OCI-LY3 (cell line): ENCODE data around the gene VSIG10L.

Source experiments
- H2AFZ ChIP-seq: fragments of 200-600, 300-600 bp; shearing (Covaris generic); 2 replicates; pipeline ENCODE4 v1.6.0; 2014; ENCODE audit warnings: antibody characterized with exemption, low read depth, low read length
- H3K27ac ChIP-seq: fragments of 200-600, 300-600 bp; sonication (generic); 2 replicates; pipeline ENCODE4 v1.5.1; 2014; ENCODE audit warnings: mild to moderate bottlenecking, low read length, moderate library complexity, mixed read lengths
- H3K27me3 ChIP-seq: fragments of 200-600, 300-600 bp; sonication (generic); 2 replicates; pipeline ENCODE4 v1.6.1; 2014; ENCODE audit warnings: low read depth, low read length, mixed read lengths
- H3K36me3 ChIP-seq: fragments of 200-600, 300-600 bp; sonication (generic); replicated peaks from 2 replicates; pipeline ENCODE3; 2014; ENCODE audit warnings: low read depth, low read length, mixed read lengths
- H3K4me1 ChIP-seq: fragments of 300-600, 200-600 bp; sonication (generic); 2 replicates; pipeline ENCODE4 v1.6.1; 2014; ENCODE audit warnings: low read length, mixed read lengths
- H3K4me2 ChIP-seq: fragments of 200-600, 300-600 bp; sonication (generic); 2 replicates; pipeline ENCODE4 v1.6.1; 2014; ENCODE audit warnings: low read length, mixed read lengths
- H3K4me3 ChIP-seq: fragments of 300-600, 200-600 bp; sonication (generic); 2 replicates; pipeline ENCODE4 v1.5.1; 2014; ENCODE audit warnings: antibody characterized with exemption, mild to moderate bottlenecking, low read length, moderate library complexity
- H3K79me2 ChIP-seq: fragments of 300-600, 200-600 bp; shearing (Covaris generic); 2 replicates; pipeline ENCODE4 v1.6.1; 2014; ENCODE audit warnings: mild to moderate bottlenecking, low read length, mixed read lengths
- H3K9ac ChIP-seq: fragments of 300-600, 200-600 bp; shearing (Covaris generic); 2 replicates; pipeline ENCODE4 v1.6.0; 2014; ENCODE audit warnings: mild to moderate bottlenecking, low read length, moderate library complexity
- H3K9me3 ChIP-seq: fragments of 200-600, 300-600 bp; shearing (Covaris generic); 2 replicates; pipeline ENCODE4 v1.6.1; 2014; ENCODE audit warnings: low read length, mixed read lengths; ENCODE audit not compliant: insufficient read depth
- H4K20me1 ChIP-seq: fragments of 200-600, 300-600 bp; sonication (generic); 2 replicates; pipeline ENCODE4 v1.6.1; 2016; ENCODE audit warnings: low read length, mixed read lengths; ENCODE audit not compliant: insufficient read depth
- EZH2phosphoT487 ChIP-seq: fragments of 200-600 bp; shearing (Covaris generic); IDR thresholded peaks from 2 replicates; pipeline ENCODE4 v1.6.1; 2018; ENCODE audit warnings: antibody characterized with exemption, mixed run types, low read depth
- TF ChIP-seq, protein P1 (sequence below): fragments of 200-600, 300-600 bp; sonication (generic); IDR thresholded peaks from 2 replicates; pipeline ENCODE4 v1.5.1; 2014; ENCODE audit warnings: antibody characterized with exemption, low read length, low read depth

Gene VSIG10L

DNA sequence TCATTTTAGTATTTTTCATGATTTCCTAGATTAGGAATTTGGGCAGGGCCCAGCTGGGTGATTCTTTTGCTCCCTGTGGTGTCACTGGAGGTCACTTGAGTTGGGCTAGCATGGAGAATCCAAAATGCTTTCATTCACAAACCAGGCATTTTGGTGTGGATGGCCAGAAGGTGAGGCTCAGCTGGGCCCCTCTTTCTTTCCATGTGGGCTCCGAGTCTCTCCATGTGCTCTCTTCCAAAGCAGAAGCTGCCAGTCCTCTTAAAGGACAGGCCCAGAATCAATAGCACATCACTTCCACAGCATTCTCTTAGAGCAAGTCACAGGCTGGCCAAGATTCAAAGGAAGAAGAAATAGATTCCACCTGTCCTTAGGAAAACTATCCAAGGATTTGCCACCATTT lies 52.3 kb downstream of the VSIG10L start:
- Histone ChIP-seq H3K9me3 (no peaks in the 10 kb centered on the region), H3K4me2 (no peak overlapping the region), H2AFZ (no peak overlapping the region), H3K9ac (no peak overlapping the region), H3K4me3 (no peak overlapping the region), H3K4me1 (no peaks in the 10 kb centered on the region), H3K27me3 (peaks cover 39% of the 10 kb centered on the region), H3K79me2 (no peaks in the 10 kb centered on the region), H4K20me1 (no peaks in the 10 kb centered on the region), H3K36me3 (no peaks in the 10 kb centered on the region), H3K27ac (no peak overlapping the region)
- no peak for TF ChIP-seq EZH2phosphoT487
- TF ChIP-seq, protein P1, sequence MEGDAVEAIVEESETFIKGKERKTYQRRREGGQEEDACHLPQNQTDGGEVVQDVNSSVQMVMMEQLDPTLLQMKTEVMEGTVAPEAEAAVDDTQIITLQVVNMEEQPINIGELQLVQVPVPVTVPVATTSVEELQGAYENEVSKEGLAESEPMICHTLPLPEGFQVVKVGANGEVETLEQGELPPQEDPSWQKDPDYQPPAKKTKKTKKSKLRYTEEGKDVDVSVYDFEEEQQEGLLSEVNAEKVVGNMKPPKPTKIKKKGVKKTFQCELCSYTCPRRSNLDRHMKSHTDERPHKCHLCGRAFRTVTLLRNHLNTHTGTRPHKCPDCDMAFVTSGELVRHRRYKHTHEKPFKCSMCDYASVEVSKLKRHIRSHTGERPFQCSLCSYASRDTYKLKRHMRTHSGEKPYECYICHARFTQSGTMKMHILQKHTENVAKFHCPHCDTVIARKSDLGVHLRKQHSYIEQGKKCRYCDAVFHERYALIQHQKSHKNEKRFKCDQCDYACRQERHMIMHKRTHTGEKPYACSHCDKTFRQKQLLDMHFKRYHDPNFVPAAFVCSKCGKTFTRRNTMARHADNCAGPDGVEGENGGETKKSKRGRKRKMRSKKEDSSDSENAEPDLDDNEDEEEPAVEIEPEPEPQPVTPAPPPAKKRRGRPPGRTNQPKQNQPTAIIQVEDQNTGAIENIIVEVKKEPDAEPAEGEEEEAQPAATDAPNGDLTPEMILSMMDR, result no peak

DNA sequence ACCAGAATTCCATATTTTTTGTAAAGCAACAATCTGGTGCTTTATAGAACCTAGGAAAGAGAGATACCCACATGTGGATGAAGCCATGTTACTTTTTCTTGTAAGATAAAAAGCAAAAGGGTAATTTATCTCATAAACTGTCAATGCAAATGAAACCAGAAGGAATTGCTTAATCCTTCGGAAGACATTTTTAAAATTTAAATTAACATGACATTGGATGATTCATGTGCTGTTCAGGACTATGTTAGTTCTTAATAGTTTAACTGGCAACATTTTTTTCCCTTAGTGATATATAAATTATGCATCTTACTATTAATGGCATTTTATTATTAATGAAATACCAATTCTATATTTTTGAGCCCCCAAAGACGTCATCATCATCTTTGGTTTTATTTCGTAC lies 56.3 kb downstream of the VSIG10L start:
- H3K4me2 ChIP-seq, result no peak overlapping the region
- no peaks in the 10 kb centered on the region for H4K20me1 ChIP-seq
- H3K9ac ChIP-seq, result no peak overlapping the region
- no peaks in the 10 kb centered on the region for H3K4me1 ChIP-seq
- no peaks in the 10 kb centered on the region for H3K9me3 ChIP-seq
- no peaks in the 10 kb centered on the region for H3K79me2 ChIP-seq
- no peak for TF ChIP-seq EZH2phosphoT487
- TF ChIP-seq, protein P1, result no peak
- H3K27ac ChIP-seq, result no peak overlapping the region
- no peak overlapping the region for H2AFZ ChIP-seq
- no peaks in the 10 kb centered on the region for H3K36me3 ChIP-seq
- no peak overlapping the region for H3K4me3 ChIP-seq
- peaks cover 65% of the 10 kb centered on the region for H3K27me3 ChIP-seq

DNA sequence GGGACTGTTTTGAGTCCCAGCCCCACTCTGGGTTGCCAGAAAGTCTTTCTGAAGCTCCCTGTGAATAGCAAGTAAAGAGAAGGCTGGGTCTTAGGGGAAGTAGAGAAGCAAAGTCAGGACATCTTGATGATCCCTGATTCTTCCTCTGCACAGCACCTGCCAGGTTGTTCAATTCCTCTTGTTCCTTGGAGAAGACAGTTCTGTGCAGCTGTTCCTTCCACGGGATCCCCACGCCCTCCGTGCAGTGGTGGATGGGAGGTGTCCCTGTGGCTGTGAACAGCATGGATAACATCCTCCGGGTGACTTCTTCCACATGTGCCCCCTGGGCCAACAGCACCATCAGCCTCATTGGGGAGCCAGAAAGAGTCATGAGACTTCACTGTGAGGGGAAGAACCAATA lies 59.6 kb downstream of the VSIG10L start:
- Histone ChIP-seq H2AFZ (no peak overlapping the region), H3K79me2 (no peaks in the 10 kb centered on the region), H3K27ac (no peak overlapping the region), H3K4me3 (no peak overlapping the region), H3K4me2 (no peak overlapping the region), H4K20me1 (no peaks in the 10 kb centered on the region), H3K9ac (no peak overlapping the region), H3K9me3 (no peaks in the 10 kb centered on the region; the same call in 1 of the 2 replicates), H3K4me1 (no peaks in the 10 kb centered on the region), H3K36me3 (no peaks in the 10 kb centered on the region), H3K27me3 (peaks cover 68% of the 10 kb centered on the region)
- TF ChIP-seq, protein P1, result no peak
- TF ChIP-seq EZH2phosphoT487, result no peak
